IPS-18a (cell line): ENCODE results near the gene ZDHHC17.

ENCODE experiments used
- H3K27ac ChIP-seq: one replicate; pipeline ENCODE4 v1.5.1; 2013; ENCODE audit warnings: low read length
- H3K27me3 ChIP-seq: one replicate; pipeline ENCODE4 v1.6.1; 2013; ENCODE audit warnings: mild to moderate bottlenecking, low read length; ENCODE audit not compliant: control insufficient read depth, insufficient read depth
- H3K36me3 ChIP-seq: one replicate; pipeline ENCODE4 v1.6.1; 2013; ENCODE audit warnings: low read depth, low read length; ENCODE audit not compliant: control insufficient read depth
- H3K4me1 ChIP-seq: one replicate; pipeline ENCODE4 v1.6.1; 2013; ENCODE audit warnings: low read depth, low read length; ENCODE audit not compliant: control insufficient read depth
- H3K4me3 ChIP-seq: one replicate; pipeline ENCODE4 v1.5.1; 2013; ENCODE audit warnings: low read length
- H3K9ac ChIP-seq: one replicate; pipeline ENCODE4 v1.6.1; 2013; ENCODE audit warnings: mild to moderate bottlenecking, low read length, moderate library complexity
- H3K9me3 ChIP-seq: one replicate; pipeline ENCODE4 v1.6.1; 2013; ENCODE audit warnings: low read depth, low read length; ENCODE audit not compliant: control insufficient read depth

The ZDHHC17 gene

GRCh38 chr12:76881142-76881541, 117.2 kb downstream of the ZDHHC17 start:
- Histone ChIP-seq H3K4me3 (no peak overlapping the region), H3K4me1 (peaks cover 19% of the 10 kb centered on the region), H3K9ac (no peak overlapping the region), H3K27ac (no peak overlapping the region), H3K27me3 (no peaks in the 10 kb centered on the region), H3K9me3 (no peaks in the 10 kb centered on the region), H3K36me3 (no peaks in the 10 kb centered on the region)

- no peaks in the 10 kb centered on the region for H3K36me3 ChIP-seq
- peaks cover 13% of the 10 kb centered on the region for H3K4me1 ChIP-seq
- no peak overlapping the region for H3K27ac ChIP-seq
- H3K9ac ChIP-seq, result no peak overlapping the region
- no peaks in the 10 kb centered on the region for H3K9me3 ChIP-seq
- H3K27me3 ChIP-seq, result no peaks in the 10 kb centered on the region
- no peak overlapping the region for H3K4me3 ChIP-seq
Observed at GRCh38 chr12:76882367-76882766, 118.5 kb downstream of the ZDHHC17 start.

- H3K4me1 ChIP-seq, result peaks cover 10% of the 10 kb centered on the region
- no peak overlapping the region for H3K9ac ChIP-seq
- H3K4me3 ChIP-seq, result no peak overlapping the region
- no peaks in the 10 kb centered on the region for H3K27me3 ChIP-seq
- H3K9me3 ChIP-seq, result no peaks in the 10 kb centered on the region
- H3K36me3 ChIP-seq, result no peaks in the 10 kb centered on the region
- H3K27ac ChIP-seq, result no peak overlapping the region
Observed at GRCh38 chr12:76883151-76883550, 119.2 kb downstream of the ZDHHC17 start.

- no peak overlapping the region for H3K4me3 ChIP-seq
- H3K36me3 ChIP-seq, result no peaks in the 10 kb centered on the region
- H3K9me3 ChIP-seq, result no peaks in the 10 kb centered on the region
- no peak overlapping the region for H3K9ac ChIP-seq
- H3K27ac ChIP-seq, result no peak overlapping the region
- peaks cover 13% of the 10 kb centered on the region for H3K4me1 ChIP-seq
- H3K27me3 ChIP-seq, result no peaks in the 10 kb centered on the region
Observed at GRCh38 chr12:76883811-76884210, 119.9 kb downstream of the ZDHHC17 start.

- Histone ChIP-seq H3K4me3 (no peak overlapping the region), H3K27ac (no peak overlapping the region), H3K9ac (no peak overlapping the region), H3K27me3 (no peaks in the 10 kb centered on the region), H3K9me3 (no peaks in the 10 kb centered on the region), H3K36me3 (no peaks in the 10 kb centered on the region), H3K4me1 (peaks cover 4% of the 10 kb centered on the region)
Observed at GRCh38 chr12:76888775-76889174, 124.9 kb downstream of the ZDHHC17 start.

GRCh38 chr12:76890151-76891143, 126.5 kb downstream of the ZDHHC17 start:
- no peak overlapping the region for H3K9ac ChIP-seq
- H3K27ac ChIP-seq, result no peak overlapping the region
- no peaks in the 10 kb centered on the region for H3K36me3 ChIP-seq
- no peaks in the 10 kb centered on the region for H3K27me3 ChIP-seq
- no peak overlapping the region for H3K4me3 ChIP-seq
- H3K9me3 ChIP-seq, result peaks cover 3% of the 10 kb centered on the region
- peaks cover 4% of the 10 kb centered on the region for H3K4me1 ChIP-seq

GRCh38 chr12:76891609-76892008, 127.7 kb downstream of the ZDHHC17 start:
- H3K4me3 ChIP-seq, result no peak overlapping the region
- no peak overlapping the region for H3K27ac ChIP-seq
- peaks cover 3% of the 10 kb centered on the region for H3K9me3 ChIP-seq
- peaks cover 4% of the 10 kb centered on the region for H3K4me1 ChIP-seq
- H3K9ac ChIP-seq, result no peak overlapping the region
- H3K27me3 ChIP-seq, result no peaks in the 10 kb centered on the region
- no peaks in the 10 kb centered on the region for H3K36me3 ChIP-seq

GRCh38 chr12:76895796-76896195, 131.9 kb downstream of the ZDHHC17 start:
- no peaks in the 10 kb centered on the region for H3K4me1 ChIP-seq
- no peak overlapping the region for H3K27ac ChIP-seq
- H3K27me3 ChIP-seq, result no peaks in the 10 kb centered on the region
- peaks cover 3% of the 10 kb centered on the region for H3K9me3 ChIP-seq
- H3K4me3 ChIP-seq, result no peak overlapping the region
- no peak overlapping the region for H3K9ac ChIP-seq
- no peaks in the 10 kb centered on the region for H3K36me3 ChIP-seq

- Histone ChIP-seq H3K9me3 (peaks cover 3% of the 10 kb centered on the region), H3K36me3 (no peaks in the 10 kb centered on the region), H3K4me3 (no peak overlapping the region), H3K9ac (no peak overlapping the region), H3K27me3 (no peaks in the 10 kb centered on the region), H3K27ac (no peak overlapping the region), H3K4me1 (no peaks in the 10 kb centered on the region)
Observed at GRCh38 chr12:76896274-76896673, 132.4 kb downstream of the ZDHHC17 start.

- no peak overlapping the region for H3K9ac ChIP-seq
- no peaks in the 10 kb centered on the region for H3K27me3 ChIP-seq
- no peak overlapping the region for H3K4me3 ChIP-seq
- no peaks in the 10 kb centered on the region for H3K36me3 ChIP-seq
- no peak overlapping the region for H3K27ac ChIP-seq
- peaks cover 3% of the 10 kb centered on the region for H3K9me3 ChIP-seq
- H3K4me1 ChIP-seq, result no peaks in the 10 kb centered on the region
Observed at GRCh38 chr12:76898442-76898841, 134.5 kb downstream of the ZDHHC17 start.

GRCh38 chr12:76899522-76899921, 135.6 kb downstream of the ZDHHC17 start:
- Histone ChIP-seq H3K4me3 (no peak overlapping the region), H3K9me3 (no peaks in the 10 kb centered on the region)

More at GRCh38 chr12:76899522-76899921, 135.6 kb downstream of the ZDHHC17 start:
- Histone ChIP-seq H3K27ac (no peak overlapping the region), H3K4me1 (no peaks in the 10 kb centered on the region), H3K27me3 (no peaks in the 10 kb centered on the region), H3K36me3 (no peaks in the 10 kb centered on the region), H3K9ac (no peak overlapping the region)
